A549 (cell line): ENCODE data around the gene GNPTG. TPM values are rescaled to one million over a fixed set of nuclear protein-coding genes. Genes with fewer than 3 reads are reported as not detected.
A peak's percentile ranks its signal among the peaks of the same experiment; 100 is the strongest.

Experiments used
- ATAC-seq, 2 experiments: fragments of 200-7000 bp in 1 of 2; fragments of >200 bp in 1 of 2; cut with Nextera tagmentation in 1 of 2; cut with Tn5 transposase in 1 of 2; 3 replicates each; pipeline versions ENCODE4 v1.8.0 to v1.9.1; 2018 to 2020; ENCODE audit warnings: mild to moderate bottlenecking in 1 of 2, moderate library complexity in 1 of 2
- CTCF ChIA-PET: fragments of 300-600 bp; sonication (Branson Sonifier 250); formaldehyde crosslinking; extraction: SDS; loops from one replicate; lab custom pipeline; 2021; ENCODE audit warnings: antibody characterized with exemption, inconsistent platforms; lab: Yijun Ruan, JAX
- POLR2A ChIA-PET: fragments of 350-600 bp; formaldehyde crosslinking; extraction: SDS; loops from one replicate; lab custom pipeline; 2021; ENCODE audit warnings: antibody characterized with exemption, inconsistent platforms; lab: Yijun Ruan, JAX
- DNase-seq, 2 experiments: peaks; one replicate each; pipeline versions ENCODE4 v3.0.0 to v3.0.0-alpha.2; 2011 to 2016; ENCODE audit warnings: low read depth in 1 of 2, low spot score in 1 of 2
- FAIRE-seq: peaks from 2 replicates; lab custom pipeline; 2011; peaks lifted over from hg19 to GRCh38; lab: Jason Lieb, UNC
- H3K27ac ChIP-seq, 2 experiments: fragments of >200 bp; sonication (Bioruptor Twin); formaldehyde crosslinking; 3 replicates each; pipeline ENCODE4 v1.5.1; 2016 to 2017
- H3K4me1 ChIP-seq: fragments of >200 bp; sonication (Bioruptor Twin); formaldehyde crosslinking; 3 replicates; pipeline ENCODE4 v1.6.1; 2016
- H3K4me2 ChIP-seq: fragments of >200 bp; sonication (Bioruptor Twin); formaldehyde crosslinking; 3 replicates; pipeline ENCODE4 v1.6.1; 2016
- H3K4me3 ChIP-seq: fragments of >200 bp; sonication (Bioruptor Twin); formaldehyde crosslinking; 3 replicates; pipeline ENCODE4 v1.5.1; 2016
- H3K9me3 ChIP-seq: fragments of >200 bp; sonication (Bioruptor Twin); formaldehyde crosslinking; 3 replicates; pipeline ENCODE4 v1.6.1; 2016
- BHLHE40 ChIP-seq: IDR thresholded peaks from 2 replicates; pipeline ENCODE4 v1.6.1; 2012; ENCODE audit warnings: low read depth, low read length, inconsistent platforms
- CHD2 ChIP-seq: fragments of 150-350 bp; IDR thresholded peaks from 2 replicates; pipeline ENCODE4 v1.6.1; 2014; ENCODE audit warnings: low read length; ENCODE audit not compliant: partially characterized antibody
- CTCF ChIP-seq: fragments of >200 bp; sonication (Bioruptor Twin); formaldehyde crosslinking; IDR thresholded peaks from 3 replicates; pipeline ENCODE4 v1.5.1; 2016
- EHF ChIP-seq: fragments of 250-450 bp; sonication (Bioruptor Pico); IDR thresholded peaks from 2 replicates; pipeline ENCODE4 v1.5.0; 2020; ENCODE audit warnings: mild to moderate bottlenecking
- GATA3 ChIP-seq: IDR thresholded peaks from 2 replicates; pipeline ENCODE4 v1.6.1; 2012; ENCODE audit warnings: borderline replicate concordance
- HDAC2 ChIP-seq: fragments of 200-600 bp; sonication (generic); IDR thresholded peaks from 2 replicates; pipeline ENCODE4 v1.6.1; 2016
- HOXB13 ChIP-seq: fragments of 250-450 bp; sonication (Bioruptor Pico); IDR thresholded peaks from 2 replicates; pipeline ENCODE4 v1.5.0; 2020; ENCODE audit warnings: low read depth, mild to moderate bottlenecking, moderate library complexity
- JUN ChIP-seq, 2 experiments: fragments of >200 bp; sonication (Bioruptor Twin); formaldehyde crosslinking; IDR thresholded peaks; 2 replicates in 1 of 2; 3 replicates in 1 of 2; pipeline ENCODE4 v1.6.1; 2016 to 2017
- KDM1A ChIP-seq: fragments of 200-600 bp; sonication (generic); IDR thresholded peaks from 2 replicates; pipeline ENCODE4 v1.6.1; 2016; ENCODE audit warnings: low read depth, mild to moderate bottlenecking
- KDM5A ChIP-seq: fragments of 200-600 bp; sonication (generic); IDR thresholded peaks from 2 replicates; pipeline ENCODE4 v1.6.1; 2016; ENCODE audit warnings: antibody characterized with exemption, mild to moderate bottlenecking
- MAX ChIP-seq: IDR thresholded peaks from 2 replicates; pipeline ENCODE4 v1.6.1; 2012
- MAZ ChIP-seq: fragments of 150-350 bp; IDR thresholded peaks from 2 replicates; pipeline ENCODE4 v1.6.1; 2014; ENCODE audit warnings: antibody characterized with exemption, low read depth, low read length, borderline replicate concordance
- NFE2L2 ChIP-seq: fragments of 150-350 bp; conservative IDR thresholded peaks from 2 replicates; pipeline ENCODE4 v1.6.1; 2014; ENCODE audit warnings: low read length
- NR3C1 ChIP-seq: fragments of >200 bp; sonication (Bioruptor Twin); formaldehyde crosslinking; IDR thresholded peaks from 3 replicates; pipeline ENCODE4 v1.6.1; 2017
- RCOR1 ChIP-seq: fragments of 150-350 bp; IDR thresholded peaks from 2 replicates; pipeline ENCODE4 v1.6.1; 2014; ENCODE audit warnings: antibody characterized with exemption, low read length, low read depth
- REST ChIP-seq: fragments of 200-600 bp; sonication (generic); IDR thresholded peaks from 2 replicates; pipeline ENCODE4 v1.6.1; 2016; ENCODE audit warnings: antibody characterized with exemption, mild to moderate bottlenecking, moderate library complexity
- RNF2 ChIP-seq: fragments of 200-600 bp; sonication (generic); IDR thresholded peaks from 2 replicates; pipeline ENCODE4 v1.6.1; 2016; ENCODE audit warnings: low read depth, mild to moderate bottlenecking, antibody characterized with exemption, moderate library complexity, borderline replicate concordance
- SMC3 ChIP-seq: fragments of >200 bp; sonication (Bioruptor Twin); formaldehyde crosslinking; IDR thresholded peaks from 3 replicates; pipeline ENCODE4 v1.6.1; 2018; ENCODE audit warnings: inconsistent platforms
- TFCP2L1 ChIP-seq: fragments of 250-450 bp; sonication (Bioruptor Pico); IDR thresholded peaks from 2 replicates; pipeline ENCODE4 v1.5.0; 2021; ENCODE audit warnings: mild to moderate bottlenecking
- USF2 ChIP-seq: fragments of 450-650 bp; IDR thresholded peaks from 2 replicates; pipeline ENCODE4 v1.6.1; 2014; ENCODE audit warnings: antibody characterized with exemption
- ZNF302 ChIP-seq: fragments of 250-450 bp; sonication (Bioruptor Pico); IDR thresholded peaks from 2 replicates; pipeline ENCODE4 v1.9.0; 2021; ENCODE audit warnings: inconsistent platforms, mild to moderate bottlenecking, moderate library complexity
- ZSCAN20 ChIP-seq: fragments of 250-450 bp; sonication (Bioruptor Pico); IDR thresholded peaks from 2 replicates; pipeline ENCODE4 v1.8.0; 2022; ENCODE audit warnings: mild to moderate bottlenecking, moderate library complexity
- WGBS: methylation state at CpG from one replicate; pipeline ENCODE4 v1.1.6; 2017; ENCODE audit errors: missing lambda C conversion rate; 5-methylcytosine and 5-hydroxymethylcytosine counted together
- polyA plus RNA-seq, 4 experiments: library from polyadenylated mRNA; depleted of rRNA in 3 of 4; stranded (reverse); fragments of >200 nt; fragmentation: RNase III in 1 of 4; extraction: RNeasy Plus Mini Kit Qiagen cat#74134 plus additional on column Dnase treatment in 1 of 4; gene quantifications; 2 replicates in 3 of 4; 3 replicates in 1 of 4; pipeline ENCODE4 v1.2.3, GENCODE V29; 2011 to 2017

GNPTG gene
- polyA plus RNA-seq, 2 of the 4 experiments (the other 2 are of a cell fraction), result 23.4 to 24.2 TPM

- Histone ChIP-seq H3K4me3 (peak overlapping the region; percentile 80; the same call in 2 of the 3 replicates), H3K4me2 (peak overlapping the region; percentile 100), H3K9me3 (no peaks in the 10 kb centered on the region), H3K27ac (peak overlapping the region in 1 of 2 experiments; percentile 98; a peak in 3 of 6 replicates), H3K4me1 (peaks cover 19% of the 10 kb centered on the region)
- no peak for DNase-seq
- 84% methylated on average over 29 of the region's 35 CpGs for WGBS
- no peak for ATAC-seq
- TF ChIP-seq KDM1A (no peak), HOXB13 (CRISPR knock-in tag) (no peak), RNF2 (no peak), JUN (IDR thresholded peaks at IDR 0.05) (no peak), EHF (CRISPR knock-in tag) (no peak), ZSCAN20 (CRISPR knock-in tag) (no peak), NR3C1 (no peak)
- FAIRE-seq, result no peak
- POLR2A ChIA-PET, result no interaction called here
- CTCF ChIA-PET, result interaction anchor here (0.9 to 4.8 kb wide), 9 partner anchors 11 to 118 kb away, joined by 3 to 22 read pairs (median 3); no protein-coding TSS in a partner anchor
Measured at GRCh38 chr16:1311738-1312466, 39.8 kb upstream of the GNPTG start.

- ATAC-seq, result no peak
- 81% methylated on average over 5 of the region's 16 CpGs for WGBS
- ChIA-PET POLR2A (interaction anchor here (0.6 kb wide), 1 partner anchor 503 kb away, joined by 7 read pairs; no protein-coding TSS in a partner anchor), CTCF (interaction anchor here (0.9 to 4.8 kb wide), 7 partner anchors 11 to 118 kb away, joined by 3 to 22 read pairs (median 8); no protein-coding TSS in a partner anchor)
- peaks cover 19% of the 10 kb centered on the region for H3K4me1 ChIP-seq
- no peaks in the 10 kb centered on the region for H3K9me3 ChIP-seq
- no peak for DNase-seq
- H3K27ac ChIP-seq, result no peak overlapping the region
- no peak for TF ChIP-seq TFCP2L1 (CRISPR knock-in tag)
- TF ChIP-seq RCOR1, result no peak
- TF ChIP-seq MAZ, result no peak
- TF ChIP-seq MAX, result no peak
- TF ChIP-seq BHLHE40, result no peak
- TF ChIP-seq KDM5A, result no peak
- TF ChIP-seq CTCF, result no peak
- no peak for TF ChIP-seq JUN (IDR thresholded peaks at IDR 0.05)
- no peak for TF ChIP-seq KDM1A
- TF ChIP-seq HDAC2, result no peak
- no peak for TF ChIP-seq CHD2
- TF ChIP-seq NFE2L2, result no peak
- no peak for TF ChIP-seq ZSCAN20 (CRISPR knock-in tag)
- TF ChIP-seq GATA3, result no peak
- no peak for TF ChIP-seq SMC3
- TF ChIP-seq USF2, result no peak
- TF ChIP-seq REST, result no peak
- TF ChIP-seq ZNF302 (CRISPR knock-in tag), result no peak
- H3K4me2 ChIP-seq, result peak overlapping the region; percentile 100
- H3K4me3 ChIP-seq, result no peak overlapping the region
- FAIRE-seq, result no peak
Measured at GRCh38 chr16:1312467-1312816, 39.3 kb upstream of the GNPTG start.
